MM.1S (cell line): ENCODE measurements around the gene CDH4.

Source experiments
- CTCF ChIP-seq: fragments of 300-600 bp; sonication (generic); IDR thresholded peaks from 2 replicates; pipeline ENCODE4 v1.5.1; 2016; ENCODE audit warnings: antibody characterized with exemption, low read length, mixed read lengths
- EZH2 ChIP-seq: fragments of 300-600 bp; sonication (generic); optimal IDR thresholded peaks from 2 replicates; pipeline ENCODE3; 2017; ENCODE audit warnings: low read depth, mild to moderate bottlenecking, antibody characterized with exemption, low read length, mixed read lengths

DNA sequence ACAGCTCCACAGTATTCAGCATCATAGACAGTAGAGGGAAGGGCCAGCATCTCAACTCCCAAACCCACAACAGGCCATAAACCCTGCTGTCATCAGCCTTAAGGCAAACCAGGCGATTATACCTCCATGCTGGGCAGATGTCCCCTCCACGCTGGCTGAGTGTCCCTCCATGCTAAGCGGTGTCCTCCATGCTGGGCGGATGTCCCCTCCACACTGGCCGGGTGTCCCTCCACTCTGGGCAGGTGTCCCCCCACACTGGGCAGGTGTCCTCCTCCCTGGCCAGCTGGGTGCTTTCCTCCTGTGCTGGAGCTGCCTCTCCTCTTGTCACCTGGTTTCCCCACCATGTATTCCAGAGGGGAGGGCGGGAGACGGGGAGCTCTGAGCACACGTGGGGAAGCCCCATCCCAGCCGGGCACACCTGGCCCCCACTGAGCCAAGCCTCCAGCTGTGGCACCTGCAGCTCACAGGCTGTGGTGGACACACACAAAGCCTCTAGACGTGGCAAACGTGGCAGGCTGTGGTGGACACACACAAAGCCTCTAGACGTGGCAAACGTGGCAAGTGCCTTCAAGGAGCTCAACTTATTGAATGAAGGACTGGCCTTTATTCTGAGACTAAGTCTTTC, 616.5 kb downstream of the CDH4 start:
- no peak for TF ChIP-seq CTCF
- TF ChIP-seq EZH2: no peak
